Erythroblast (primary cell): ENCODE results near the gene MAP3K4.

Source experiments
- DNase-seq, 2 experiments: peaks; one replicate each; lab custom pipeline; 2025; lab: John Stamatoyannopoulos, UW
- GATA1 ChIP-seq: IDR thresholded peaks from 2 replicates; pipeline ENCODE4 v1.6.1; 2011; ENCODE audit warnings: low read depth, mild to moderate bottlenecking, control low read depth, low read length, moderate library complexity
- POLR2A ChIP-seq: IDR thresholded peaks from 2 replicates; pipeline ENCODE4 v1.6.1; 2011; ENCODE audit warnings: mild to moderate bottlenecking, low read length

The MAP3K4 gene

DNA sequence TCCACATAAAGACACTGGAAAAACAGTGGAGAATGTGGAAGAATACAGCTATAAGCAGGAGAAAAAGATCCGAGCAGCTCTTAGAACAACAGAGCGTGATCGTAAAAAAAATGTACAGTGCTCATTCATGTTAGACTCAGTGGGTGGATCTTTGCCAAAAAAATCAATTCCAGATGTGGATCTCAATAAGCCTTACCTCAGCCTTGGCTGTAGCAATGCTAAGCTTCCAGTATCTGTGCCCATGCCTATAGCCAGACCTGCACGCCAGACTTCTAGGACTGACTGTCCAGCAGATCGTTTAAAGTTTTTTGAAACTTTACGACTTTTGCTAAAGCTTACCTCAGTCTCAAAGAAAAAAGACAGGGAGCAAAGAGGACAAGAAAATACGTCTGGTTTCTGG lies 57.1 kb downstream of the MAP3K4 start:
- no peak for DNase-seq
- TF ChIP-seq POLR2A (no peak), GATA1 (no peak)

DNA sequence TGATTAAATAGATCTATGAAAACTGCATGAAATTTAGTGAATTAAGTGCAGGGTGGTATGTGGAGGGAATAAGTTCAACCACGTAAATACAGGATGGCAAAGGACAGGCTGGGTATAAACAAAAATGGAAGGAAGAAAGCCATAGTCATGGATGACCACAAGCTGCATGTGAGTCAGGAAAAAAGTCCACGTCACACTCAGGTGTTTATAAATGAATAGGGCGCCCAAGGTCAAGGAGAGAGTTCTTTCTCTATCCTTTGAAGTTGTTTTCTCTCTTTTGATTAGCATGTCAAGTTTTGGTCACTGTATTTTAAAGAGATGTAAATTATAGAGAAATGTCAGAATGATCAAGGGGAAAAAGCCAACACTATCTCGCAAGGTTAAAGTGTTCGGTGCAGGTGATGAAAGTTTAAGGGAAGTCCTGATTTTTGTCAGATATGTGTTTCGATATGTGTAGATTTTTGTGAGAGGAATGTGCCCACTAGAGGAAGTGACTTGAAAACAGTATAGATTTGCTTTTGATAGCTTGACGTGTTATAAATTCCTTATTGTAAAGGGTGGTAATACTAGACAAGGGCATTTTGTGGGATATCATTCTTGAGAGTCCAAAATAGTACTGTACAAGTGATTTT lies 58.7 kb downstream of the MAP3K4 start:
- DNase-seq = no peak
- TF ChIP-seq POLR2A (no peak), GATA1 (no peak)

DNA sequence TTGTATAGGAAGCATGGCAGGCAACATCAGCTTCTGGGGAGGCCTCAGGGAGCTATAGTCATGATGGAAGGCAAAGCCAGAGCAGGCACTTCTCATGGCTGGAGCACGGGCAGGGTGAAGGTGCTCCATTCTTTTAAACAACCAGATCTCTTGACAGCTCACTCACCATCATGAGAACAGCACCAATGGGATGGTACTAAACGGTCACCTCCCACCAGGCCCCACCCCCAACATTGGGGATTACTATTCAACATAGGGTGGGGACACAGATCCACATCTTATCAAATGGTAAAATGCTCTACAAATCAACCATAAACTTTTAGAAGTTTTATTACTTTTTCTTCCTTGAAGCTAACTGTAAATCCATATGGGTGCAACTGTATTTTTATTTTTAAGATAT lies 61.5 kb downstream of the MAP3K4 start:
- TF ChIP-seq POLR2A (no peak), GATA1 (no peak)
- DNase-seq = peak; percentile 13 to 43

DNA sequence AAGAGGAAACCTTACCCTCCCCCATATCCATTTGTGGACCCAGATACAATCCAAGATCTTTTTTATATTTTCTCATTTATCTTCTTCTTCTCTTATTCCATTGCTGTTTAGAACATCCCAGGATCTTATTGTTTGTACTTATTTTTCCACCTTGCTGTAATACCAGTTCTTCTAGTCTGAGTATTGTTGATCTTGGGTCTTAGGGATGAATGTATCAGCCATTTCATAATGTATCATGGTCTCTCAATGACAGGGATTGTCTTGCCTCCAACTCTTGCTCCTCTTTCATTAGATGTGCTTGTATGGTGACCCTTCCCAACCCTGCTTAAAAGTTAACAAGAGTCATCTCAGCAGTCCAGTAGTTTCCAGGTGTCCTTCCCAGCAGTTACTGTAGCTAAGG lies 63.3 kb downstream of the MAP3K4 start:
- no peak for DNase-seq
- TF ChIP-seq GATA1 = no peak
- TF ChIP-seq POLR2A = no peak

DNA sequence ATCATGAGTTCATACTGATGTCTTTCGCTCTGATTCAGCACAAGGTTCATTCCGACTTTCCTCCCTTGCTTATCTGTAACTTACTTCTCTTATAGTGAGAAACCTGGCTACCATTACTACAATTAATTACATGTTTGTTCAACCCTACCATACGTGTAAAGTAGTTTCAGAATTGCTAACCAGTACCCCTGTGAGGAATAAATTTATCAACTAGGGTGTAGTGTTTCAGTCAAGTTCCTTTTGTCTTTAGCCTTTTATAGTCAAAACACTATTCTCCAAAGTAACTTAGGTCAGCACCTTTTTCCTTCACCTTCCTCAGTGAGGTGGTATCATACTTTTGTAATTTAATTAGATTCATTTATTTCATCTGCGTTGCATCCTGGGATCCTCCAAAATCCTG lies 64.9 kb downstream of the MAP3K4 start:
- DNase-seq = no peak
- TF ChIP-seq POLR2A (no peak), GATA1 (no peak)

DNA sequence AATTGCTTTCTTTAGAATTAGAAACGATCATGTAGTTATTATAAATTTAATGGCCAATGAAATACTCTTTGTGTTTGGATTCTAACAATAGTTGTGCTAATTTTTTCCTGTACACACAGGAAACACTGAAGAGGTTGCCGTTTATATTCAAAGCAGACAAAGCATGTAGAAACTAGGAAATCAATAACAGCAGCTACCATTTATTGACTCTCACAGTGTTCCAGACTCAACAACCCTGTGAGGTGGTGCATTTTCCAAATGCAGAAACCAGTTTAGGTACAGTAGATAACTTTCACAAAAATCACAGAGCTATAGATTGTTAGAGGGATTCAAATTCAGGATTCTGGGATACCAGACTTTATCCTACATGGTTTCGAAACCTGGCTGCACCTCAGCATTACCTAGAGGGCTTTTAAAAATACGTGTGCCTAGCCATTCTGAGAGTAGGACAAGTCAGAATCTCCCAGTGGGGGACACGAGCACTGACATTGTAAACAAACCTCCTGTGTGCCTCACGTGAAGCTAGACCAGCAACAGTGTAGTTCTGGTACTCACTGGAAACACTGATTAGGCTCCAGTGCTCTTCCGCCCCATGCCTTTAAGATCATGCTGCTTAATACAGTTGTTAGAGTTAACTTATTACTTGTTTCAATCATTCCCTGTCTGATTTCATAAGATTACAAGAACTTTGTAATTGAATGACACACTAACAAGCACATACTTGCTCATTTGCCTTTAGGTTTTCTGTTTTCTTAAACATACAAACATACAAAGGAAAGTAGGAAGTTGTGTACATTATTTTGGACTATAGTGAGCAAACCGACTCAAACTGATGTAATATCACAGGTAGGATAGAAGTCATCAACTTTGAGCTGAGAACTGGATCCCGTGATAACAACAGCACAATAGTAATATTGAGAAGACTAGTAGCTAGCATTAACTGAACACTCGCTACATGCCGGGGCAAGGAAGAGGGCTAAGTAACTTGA lies 65.8 kb downstream of the MAP3K4 start:
- DNase-seq = no peak
- TF ChIP-seq POLR2A (no peak), GATA1 (no peak)

DNA sequence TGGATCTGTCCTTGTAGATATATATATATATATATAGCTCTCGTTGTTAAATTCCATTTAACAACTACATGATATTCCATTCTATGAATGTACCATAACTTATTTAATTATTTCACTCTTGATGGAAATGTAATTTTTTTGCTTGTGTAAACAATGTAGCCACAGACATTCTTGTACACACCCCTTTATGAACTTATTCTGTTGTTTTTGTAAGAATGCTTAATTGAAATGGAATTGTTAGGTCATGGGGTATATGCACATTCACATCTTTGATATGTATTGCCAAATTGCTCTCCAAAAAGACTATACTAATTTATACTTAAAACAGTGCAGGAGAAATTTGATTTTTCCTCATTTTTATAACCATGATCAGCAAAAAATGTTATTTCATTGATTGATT lies 67.2 kb downstream of the MAP3K4 start:
- TF ChIP-seq POLR2A = no peak
- no peak for TF ChIP-seq GATA1
- no peak for DNase-seq

DNA sequence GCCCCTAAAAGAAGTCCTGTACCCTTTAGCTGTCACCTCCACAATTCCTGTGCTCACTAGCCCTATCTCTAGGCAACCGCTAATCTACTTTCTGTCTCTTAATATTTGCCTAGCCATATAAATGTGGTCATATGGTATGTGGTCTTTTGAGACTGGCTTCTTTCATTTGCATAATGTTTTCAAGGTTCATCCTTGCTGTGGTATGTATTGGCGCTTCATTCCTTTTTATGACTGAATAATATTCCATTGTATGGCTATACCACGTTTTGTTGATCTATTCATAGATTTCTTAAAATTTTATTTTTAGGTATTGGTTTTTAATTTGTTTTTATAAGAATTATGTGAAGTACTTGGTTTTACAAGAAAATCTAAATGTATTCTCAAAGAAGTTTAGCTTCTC lies 70.0 kb downstream of the MAP3K4 start:
- DNase-seq = no peak
- TF ChIP-seq POLR2A = no peak
- TF ChIP-seq GATA1 = no peak

DNA sequence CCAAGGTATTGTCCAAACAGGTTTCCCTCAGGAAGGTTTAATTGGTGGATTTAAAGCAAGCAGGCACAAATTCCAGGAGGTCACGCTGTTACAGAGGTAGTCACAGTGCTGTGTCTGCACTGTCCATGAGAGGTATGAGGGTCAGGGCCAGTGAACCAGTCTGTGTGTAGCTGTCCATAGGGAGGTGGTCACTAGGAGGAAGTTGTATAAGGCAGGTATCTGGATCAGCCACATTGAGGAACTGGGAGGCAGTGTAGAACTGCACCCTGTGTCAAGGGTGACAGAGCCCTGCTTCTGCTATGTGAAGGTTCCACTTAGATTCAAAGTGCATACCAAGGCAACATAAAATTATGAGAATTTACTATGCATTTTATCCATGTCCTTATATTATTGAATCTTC lies 73.3 kb downstream of the MAP3K4 start:
- TF ChIP-seq POLR2A (no peak), GATA1 (no peak)

DNA sequence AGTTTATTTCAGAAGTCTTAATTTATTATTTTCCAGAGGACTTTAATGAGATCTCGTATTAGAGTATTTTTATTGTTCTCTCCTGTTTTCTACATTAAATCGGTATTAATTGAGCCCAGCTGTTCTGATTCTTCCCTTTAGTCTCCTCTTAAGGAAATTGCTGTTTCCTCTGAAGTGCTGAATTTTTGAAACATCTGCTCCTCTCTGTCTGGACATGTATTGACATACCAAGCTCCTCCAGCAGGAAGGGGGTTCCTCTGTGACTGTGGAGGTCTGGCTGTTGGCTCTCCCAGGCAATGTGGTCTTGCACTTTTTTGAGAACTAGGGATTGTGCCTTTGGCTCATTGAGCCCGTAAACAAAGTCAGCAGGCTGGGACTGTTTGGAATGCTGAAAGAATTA lies 74.9 kb downstream of the MAP3K4 start:
- no peak for TF ChIP-seq POLR2A
- DNase-seq = no peak

More for the DNA sequence above, 73.3 kb downstream of the MAP3K4 start:
- no peak for DNase-seq

DNA sequence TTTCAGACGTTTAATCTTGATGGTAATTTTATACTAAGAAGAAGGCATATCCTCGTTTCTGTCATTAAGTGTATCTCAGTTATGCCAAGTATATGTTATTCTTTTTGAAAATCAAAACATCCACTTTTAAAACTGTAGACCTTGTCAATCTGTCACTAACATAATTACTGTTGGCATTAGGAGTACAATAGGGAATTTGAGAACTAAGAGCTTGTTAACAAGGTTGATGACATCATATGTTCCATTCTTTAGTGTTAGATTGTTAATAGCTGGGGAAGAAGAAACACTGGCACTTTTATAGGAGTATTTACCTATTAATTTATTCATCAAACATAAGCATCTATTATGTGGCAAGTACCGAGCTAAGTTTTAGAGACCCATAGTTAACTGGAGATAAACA lies 76.2 kb downstream of the MAP3K4 start:
- no peak for TF ChIP-seq POLR2A
- TF ChIP-seq GATA1 = no peak
- no peak for DNase-seq

DNA sequence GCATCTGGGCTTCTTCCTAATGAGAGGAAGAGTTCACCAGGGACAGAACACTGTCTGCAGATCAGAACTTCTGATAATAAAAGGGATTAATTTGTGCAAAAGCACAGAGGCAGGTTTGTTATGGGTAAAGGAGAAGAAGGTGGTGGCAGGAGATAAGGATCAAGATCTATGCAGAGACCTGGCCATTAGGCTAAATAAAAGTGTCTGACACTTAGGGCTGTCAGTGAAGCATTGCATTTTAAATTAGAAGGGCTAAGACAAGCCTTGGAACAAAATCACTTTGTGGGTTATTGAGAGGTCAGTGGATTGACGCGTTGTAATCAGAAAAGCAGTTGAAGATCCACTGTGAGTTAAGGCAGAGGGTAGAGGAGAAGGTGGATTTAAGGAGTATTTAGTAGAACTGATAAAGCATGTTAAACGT lies 76.8 kb downstream of the MAP3K4 start:
- TF ChIP-seq GATA1 (no peak), POLR2A (no peak)
- DNase-seq = no peak

DNA sequence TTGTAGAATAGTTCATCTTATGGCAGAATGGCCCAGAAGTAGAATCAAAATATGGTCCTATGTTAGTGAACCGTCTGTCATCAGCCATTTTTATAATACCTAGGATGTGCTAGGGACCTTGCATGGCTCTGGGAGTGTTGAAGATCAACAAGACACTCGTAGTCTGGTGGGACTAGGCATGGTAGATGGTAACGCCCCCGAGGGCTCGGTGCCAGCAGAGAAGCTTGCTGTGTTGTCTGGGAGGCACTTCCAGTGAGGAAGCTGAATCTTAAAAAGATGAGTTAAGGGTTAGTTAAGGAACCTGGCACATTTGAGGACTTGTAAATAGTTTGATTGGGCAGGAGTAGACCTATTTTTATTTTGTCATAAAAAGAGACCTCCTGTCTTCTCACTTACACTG lies 82.4 kb downstream of the MAP3K4 start:
- no peak for DNase-seq
- no peak for TF ChIP-seq GATA1
- no peak for TF ChIP-seq POLR2A

DNA sequence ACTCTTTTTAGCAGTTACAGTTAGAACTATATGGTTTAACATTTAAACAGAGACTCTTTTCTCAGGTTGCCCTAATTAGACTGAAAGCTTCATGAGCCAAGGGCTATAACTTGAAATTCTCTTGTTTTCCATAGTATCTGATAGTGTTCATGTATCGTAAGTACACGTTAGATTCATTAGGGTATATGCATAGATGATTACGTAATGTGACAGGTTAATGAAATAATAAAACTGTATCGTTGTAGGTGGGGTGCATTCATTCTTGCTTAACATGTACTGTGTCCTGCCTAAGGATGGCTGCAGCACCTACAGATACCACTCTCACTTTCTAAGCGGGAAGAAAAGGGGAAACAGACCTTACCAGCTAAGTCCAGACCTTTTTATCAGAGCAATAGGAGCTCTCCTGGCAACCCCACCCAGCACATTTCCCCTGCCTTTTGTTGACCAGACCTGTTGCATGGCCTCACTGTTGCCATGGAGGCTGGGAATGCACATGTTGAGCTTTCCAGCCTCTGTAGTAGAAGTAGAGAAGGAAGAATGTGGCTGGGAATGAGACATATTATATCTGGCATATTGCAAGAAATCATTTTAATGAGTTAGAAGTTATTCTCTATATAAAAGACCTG lies 83.0 kb downstream of the MAP3K4 start:
- TF ChIP-seq GATA1 (no peak), POLR2A (no peak)
- DNase-seq = no peak
